Stimulated activated CD4-positive, alpha-beta T cell treated with anti-CD3 and anti-CD28 coated beads, Interleukin-2, amount 100 ng/mL, for 48 hours (primary cell): ENCODE results near the gene CPNE1.

Source experiments
- DNase-seq, 2 donors: peaks; one replicate each; pipeline ENCODE4 v3.0.0-alpha.2; 2020

CPNE1 gene

GRCh38 chr20:35618263-35619131 is 46.2 kb downstream of the CPNE1 start:
- peak in 1 of 2 donors; percentile 17 for DNase-seq

- peak in 1 of 2 donors; percentile 41 for DNase-seq
These were observed 47.1 kb downstream of the CPNE1 start for GRCh38 chr20:35617397-35618262.

GRCh38 chr20:35616465-35617396 is 48.0 kb downstream of the CPNE1 start:
- DNase-seq, result peak in 1 of 2 donors; percentile 54

GRCh38 chr20:35615667-35616464 is 48.8 kb downstream of the CPNE1 start, which contains the start of gene SPAG4:
SPAG4 (plus strand) TSS chr20:35615829; CDS start chr20:35616004, 175 bp downstream.
- peak; percentile 100 for DNase-seq

- no peak for DNase-seq
These were observed 53.2 kb downstream of the CPNE1 start for GRCh38 chr20:35611482-35611881.

- no peak for DNase-seq
These were observed 53.8 kb downstream of the CPNE1 start for GRCh38 chr20:35610833-35611427.

- DNase-seq, result no peak
These were observed 57.5 kb downstream of the CPNE1 start for GRCh38 chr20:35607003-35607735.

GRCh38 chr20:35606127-35606526 is 58.6 kb downstream of the CPNE1 start:
- DNase-seq, result no peak

- no peak for DNase-seq
These were observed 60.3 kb downstream of the CPNE1 start for GRCh38 chr20:35604449-35604747.

- no peak for DNase-seq
These were observed 60.8 kb downstream of the CPNE1 start for GRCh38 chr20:35603695-35604448.

GRCh38 chr20:35602851-35603495 is 61.7 kb downstream of the CPNE1 start:
- no peak for DNase-seq

- no peak for DNase-seq
These were observed 62.7 kb downstream of the CPNE1 start for GRCh38 chr20:35601990-35602389.

- DNase-seq, result peak; percentile 68 to 69
These were observed 63.4 kb downstream of the CPNE1 start for GRCh38 chr20:35600993-35601973.

- no peak for DNase-seq
These were observed 64.3 kb downstream of the CPNE1 start for GRCh38 chr20:35600176-35600992.

- DNase-seq, result no peak
These were observed 65.0 kb downstream of the CPNE1 start for GRCh38 chr20:35599776-35600120.

- no peak for DNase-seq
These were observed 65.6 kb downstream of the CPNE1 start for GRCh38 chr20:35598899-35599775.
